Ishikawa (cell line): ENCODE data around the gene ATXN10.

Source experiments
- CEBPB ChIP-seq: IDR thresholded peaks from 2 replicates; pipeline ENCODE4 v1.6.1; 2012
- CREB1 ChIP-seq: IDR thresholded peaks from 2 replicates; pipeline ENCODE4 v1.6.1; 2012; ENCODE audit warnings: low read depth
- EGR1 ChIP-seq: IDR thresholded peaks from 2 replicates; pipeline ENCODE4 v1.6.1; 2012
- EP300 ChIP-seq: IDR thresholded peaks from 2 replicates; pipeline ENCODE4 v1.6.1; 2012; ENCODE audit warnings: borderline replicate concordance
- FOXM1 ChIP-seq: IDR thresholded peaks from 2 replicates; pipeline ENCODE4 v1.6.1; 2012; ENCODE audit warnings: low read depth, borderline replicate concordance
- MAX ChIP-seq: IDR thresholded peaks from 2 replicates; pipeline ENCODE4 v1.6.1; 2012
- NFIC ChIP-seq: IDR thresholded peaks from 2 replicates; pipeline ENCODE4 v1.6.1; 2012
- RAD21 ChIP-seq: IDR thresholded peaks from 2 replicates; pipeline ENCODE4 v1.6.1; 2012; ENCODE audit warnings: low read depth
- REST ChIP-seq: IDR thresholded peaks from 2 replicates; pipeline ENCODE4 v1.6.1; 2012; ENCODE audit warnings: low read depth, mild to moderate bottlenecking
- TAF1 ChIP-seq: IDR thresholded peaks from 2 replicates; pipeline ENCODE4 v1.6.1; 2012; ENCODE audit warnings: low read depth, mild to moderate bottlenecking
- TCF12 ChIP-seq: IDR thresholded peaks from 2 replicates; pipeline ENCODE4 v1.6.1; 2012; ENCODE audit warnings: low read depth
- TEAD4 ChIP-seq: IDR thresholded peaks from 2 replicates; pipeline ENCODE4 v1.6.1; 2012
- USF1 ChIP-seq: IDR thresholded peaks from 2 replicates; pipeline ENCODE4 v1.6.1; 2012
- YY1 ChIP-seq: IDR thresholded peaks from 2 replicates; pipeline ENCODE4 v1.6.1; 2012; ENCODE audit warnings: low read depth
- ZBTB7A ChIP-seq: IDR thresholded peaks from 2 replicates; pipeline ENCODE4 v1.6.1; 2012; ENCODE audit warnings: low read depth

Gene ATXN10

GRCh38 chr22:45882881-45883810 is 211.5 kb downstream of the ATXN10 start:
- TF ChIP-seq RAD21 (no peak), NFIC (no peak), TAF1 (no peak), USF1 (no peak), FOXM1 (no peak), CEBPB (no peak), EGR1 (no peak), MAX (no peak), TEAD4 (no peak), REST (no peak), TCF12 (no peak), EP300 (no peak), CREB1 (no peak)

- TF ChIP-seq CREB1: no peak
- no peak for TF ChIP-seq RAD21
- TF ChIP-seq ZBTB7A: no peak
- no peak for TF ChIP-seq TCF12
- TF ChIP-seq USF1: no peak
- no peak for TF ChIP-seq REST
- no peak for TF ChIP-seq CEBPB
- no peak for TF ChIP-seq EP300
- no peak for TF ChIP-seq NFIC
- no peak for TF ChIP-seq EGR1
Measured at GRCh38 chr22:45883811-45884170, 212.2 kb downstream of the ATXN10 start.

GRCh38 chr22:45884201-45885062 is 212.8 kb downstream of the ATXN10 start:
- TF ChIP-seq CREB1 (no peak), TCF12 (no peak), MAX (no peak), EGR1 (no peak), CEBPB (no peak), RAD21 (no peak), REST (no peak), USF1 (no peak), NFIC (no peak), TEAD4 (no peak), TAF1 (no peak), YY1 (no peak), EP300 (no peak), ZBTB7A (no peak), FOXM1 (no peak)
